ENCODE results near the gene SLX9. TPM values are rescaled to one million over a fixed set of nuclear protein-coding genes. Genes with fewer than 3 reads are reported as not detected.

The SLX9 gene
- total RNA-seq, 2 experiments from 2014 or later: 42.4 to 47.0 TPM

DNA sequence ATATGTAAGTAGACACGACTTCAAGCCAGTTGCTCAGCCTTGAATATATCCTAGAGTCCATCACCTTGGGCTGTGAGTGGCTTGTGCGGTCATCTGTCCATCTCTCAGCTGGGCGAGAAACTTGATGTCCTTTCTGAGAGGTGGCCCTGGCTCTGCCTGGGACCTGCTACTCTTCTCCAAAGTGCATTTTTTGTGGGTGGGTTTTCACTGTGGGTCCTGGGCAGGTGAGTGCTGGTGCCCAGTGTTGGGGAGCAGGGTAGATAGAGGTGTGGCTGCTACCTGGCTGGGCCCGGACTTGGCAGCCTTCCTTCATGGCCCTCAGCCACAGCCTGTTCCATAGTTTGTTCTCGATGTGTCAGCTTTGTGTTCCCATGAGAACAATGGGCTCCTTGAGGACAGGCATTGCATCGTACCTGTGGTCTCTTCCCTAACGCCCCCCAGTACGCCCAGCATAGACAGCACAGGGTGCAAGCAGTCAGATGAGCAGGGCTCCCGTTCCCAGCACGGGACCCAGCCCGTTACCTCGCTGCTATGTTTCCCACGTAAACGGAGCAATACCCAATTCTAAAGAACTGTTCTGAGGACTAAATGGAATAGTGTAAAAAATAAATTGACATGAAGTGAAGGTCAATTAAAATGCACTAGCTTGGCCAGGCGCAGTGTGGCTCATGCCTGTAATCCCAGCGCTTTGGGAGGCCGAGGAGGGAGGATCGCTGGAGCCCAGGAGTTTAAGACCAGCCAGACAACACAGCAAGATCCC, 877 bp upstream of the SLX9 start:
- Mint-ChIP-seq H3K27me3 (no peaks in the 10 kb centered on the region), H3K4me3 (peak overlapping the region; percentile 81), H3K36me3 (ENCODE audit: low read depth) (peaks cover 10% of the 10 kb centered on the region), H3K27ac (peak overlapping the region; percentile 73), H3K9me3 (no peaks in the 10 kb centered on the region), H3K4me1 (peaks cover 48% of the 10 kb centered on the region)
- CTCF ChIA-PET: interaction anchor here (1.1 to 11.8 kb wide), 3 partner anchors 11 to 190 kb away, joined by 3 to 150 read pairs (median 5); no protein-coding TSS in a partner anchor
- POLR2A ChIA-PET: interaction anchor here (1.0 to 1.7 kb wide), 10 partner anchors 7 to 146 kb away, joined by 3 to 11 read pairs (median 4); partner anchors contain the start of genes ITGB2 and PTTG1IP
- DNase-seq: no peak

GRCh38 chr21:44940116-44940631, 345 bp downstream of the SLX9 start:
- Mint-ChIP-seq H3K4me3 (peak overlapping the region; percentile 86), H3K27ac (peak overlapping the region; percentile 69), H3K9me3 (no peaks in the 10 kb centered on the region), H3K4me1 (peaks cover 56% of the 10 kb centered on the region), H3K36me3 (ENCODE audit: low read depth) (peaks cover 19% of the 10 kb centered on the region), H3K27me3 (no peaks in the 10 kb centered on the region)
- peak; percentile 31 for DNase-seq
- CTCF ChIA-PET: interaction anchor here (0.6 to 11.8 kb wide), 7 partner anchors 8 to 353 kb away, joined by 3 to 178 read pairs (median 5); no protein-coding TSS in a partner anchor
- POLR2A ChIA-PET: interaction anchor here (0.7 to 1.7 kb wide), 16 partner anchors 8 to 147 kb away, joined by 3 to 11 read pairs (median 4); partner anchors contain the start of genes ITGB2, PTTG1IP and UBE2G2

DNA sequence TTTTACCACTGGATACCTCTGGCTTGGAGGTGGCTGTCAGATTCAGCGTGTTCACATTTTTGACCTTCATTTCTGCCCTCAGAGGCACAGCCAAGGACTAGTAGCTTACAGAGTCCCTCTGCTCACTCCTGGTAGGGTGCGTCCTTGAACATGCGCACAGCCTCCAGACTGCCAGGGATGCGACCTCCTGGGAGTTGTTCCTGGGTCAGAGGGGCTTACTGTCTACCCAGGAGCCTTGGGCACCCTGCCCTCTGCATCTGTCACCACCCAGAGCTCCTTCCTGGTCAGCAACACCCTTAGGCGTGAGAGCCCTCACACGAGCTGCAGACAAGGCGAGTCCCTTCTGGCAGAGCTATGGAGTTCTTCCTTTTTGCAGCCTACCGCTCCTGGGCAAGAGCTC, 1.7 kb downstream of the SLX9 start:
- ChIA-PET CTCF (interaction anchor here (1.3 to 11.8 kb wide), 4 partner anchors 24 to 198 kb away, joined by 3 to 178 read pairs (median 77); no protein-coding TSS in a partner anchor), POLR2A (interaction anchor here (0.6 to 1.1 kb wide), 2 partner anchors 14 to 27 kb away, joined by 3 read pairs; no protein-coding TSS in a partner anchor)
- H3K9me3 Mint-ChIP-seq: no peaks in the 10 kb centered on the region
- peak overlapping the region; percentile 86 for H3K4me3 Mint-ChIP-seq
- DNase-seq: no peak
- H3K27me3 Mint-ChIP-seq: no peaks in the 10 kb centered on the region
- peaks cover 23% of the 10 kb centered on the region for H3K36me3 Mint-ChIP-seq (ENCODE audit: low read depth)
- H3K4me1 Mint-ChIP-seq: peaks cover 57% of the 10 kb centered on the region
- H3K27ac Mint-ChIP-seq: no peak overlapping the region

DNA sequence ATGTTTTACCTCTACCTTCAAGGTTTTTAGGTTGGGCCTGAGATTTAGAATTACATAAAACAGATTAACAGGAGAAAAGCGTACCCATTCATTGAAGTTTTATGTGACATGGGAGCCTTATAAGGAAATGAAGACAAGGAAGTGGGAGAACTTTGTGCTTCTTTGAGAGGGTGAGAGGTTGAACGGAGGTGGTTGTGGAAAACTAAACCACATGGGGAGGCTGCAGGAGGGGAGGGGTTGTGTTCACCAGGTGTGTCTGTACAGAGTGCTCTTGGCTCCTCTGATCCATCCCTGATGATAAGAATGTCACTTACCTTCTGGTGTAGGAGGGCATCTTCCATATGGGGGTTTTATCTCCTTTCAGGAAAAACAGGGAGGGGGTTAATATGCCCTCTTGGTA, 2.7 kb downstream of the SLX9 start:
- H3K27me3 Mint-ChIP-seq: no peaks in the 10 kb centered on the region
- no peak for DNase-seq
- peak overlapping the region; percentile 59 for H3K4me3 Mint-ChIP-seq
- H3K9me3 Mint-ChIP-seq: no peaks in the 10 kb centered on the region
- peaks cover 23% of the 10 kb centered on the region for H3K36me3 Mint-ChIP-seq (ENCODE audit: low read depth)
- POLR2A ChIA-PET: interaction anchor here (1.1 kb wide), 1 partner anchor 15 kb away, joined by 3 read pairs; no protein-coding TSS in a partner anchor
- H3K4me1 Mint-ChIP-seq: peaks cover 56% of the 10 kb centered on the region
- peak overlapping the region; percentile 42 for H3K27ac Mint-ChIP-seq
- CTCF ChIA-PET: interaction anchor here (11.6 to 11.8 kb wide), 2 partner anchors 186 to 197 kb away, joined by 150 to 178 read pairs; no protein-coding TSS in a partner anchor

DNA sequence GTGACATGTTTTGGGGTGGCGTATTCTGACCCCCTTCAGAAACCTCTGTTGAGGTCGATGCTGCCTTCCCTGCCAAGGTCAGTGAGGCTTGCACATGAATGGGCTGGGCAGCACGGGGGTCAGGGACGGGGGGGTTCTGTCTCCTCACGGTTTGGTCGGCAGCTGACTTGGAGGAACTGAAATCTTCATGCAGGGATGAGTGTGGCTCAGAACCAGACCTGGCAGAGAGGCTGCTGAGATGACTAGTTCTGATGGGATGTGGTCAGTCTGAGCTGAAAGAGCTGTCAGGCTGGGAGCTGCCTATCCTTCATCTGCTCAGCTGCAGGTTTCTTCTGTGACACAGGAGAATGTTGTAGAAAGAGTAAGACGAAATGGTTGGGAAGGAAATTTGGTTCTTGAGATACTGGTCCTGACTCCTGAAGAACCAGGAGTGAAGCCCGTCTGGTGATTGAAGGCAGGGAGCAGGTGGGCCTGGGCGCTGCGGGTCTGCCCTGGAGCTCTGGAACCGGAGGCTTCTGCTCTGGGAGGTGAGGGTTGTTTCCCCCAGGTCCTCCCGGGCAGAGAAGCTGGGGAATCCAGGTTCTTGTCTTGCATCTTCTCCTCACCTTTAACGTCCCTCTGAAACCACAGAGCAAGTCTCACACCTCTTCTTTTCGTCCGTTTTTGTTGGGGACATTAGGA, 3.3 kb downstream of the SLX9 start:
- CTCF ChIA-PET: interaction anchor here (11.6 to 11.8 kb wide), 2 partner anchors 185 to 196 kb away, joined by 150 to 178 read pairs; no protein-coding TSS in a partner anchor
- H3K27ac Mint-ChIP-seq: no peak overlapping the region
- H3K4me1 Mint-ChIP-seq: peaks cover 55% of the 10 kb centered on the region
- H3K9me3 Mint-ChIP-seq: no peaks in the 10 kb centered on the region
- DNase-seq: no peak
- POLR2A ChIA-PET: interaction anchor here (1.2 to 1.6 kb wide), 2 partner anchors 50 to 182 kb away, joined by 3 to 4 read pairs; no protein-coding TSS in a partner anchor
- no peaks in the 10 kb centered on the region for H3K27me3 Mint-ChIP-seq
- peaks cover 23% of the 10 kb centered on the region for H3K36me3 Mint-ChIP-seq (ENCODE audit: low read depth)
- no peak overlapping the region for H3K4me3 Mint-ChIP-seq

DNA sequence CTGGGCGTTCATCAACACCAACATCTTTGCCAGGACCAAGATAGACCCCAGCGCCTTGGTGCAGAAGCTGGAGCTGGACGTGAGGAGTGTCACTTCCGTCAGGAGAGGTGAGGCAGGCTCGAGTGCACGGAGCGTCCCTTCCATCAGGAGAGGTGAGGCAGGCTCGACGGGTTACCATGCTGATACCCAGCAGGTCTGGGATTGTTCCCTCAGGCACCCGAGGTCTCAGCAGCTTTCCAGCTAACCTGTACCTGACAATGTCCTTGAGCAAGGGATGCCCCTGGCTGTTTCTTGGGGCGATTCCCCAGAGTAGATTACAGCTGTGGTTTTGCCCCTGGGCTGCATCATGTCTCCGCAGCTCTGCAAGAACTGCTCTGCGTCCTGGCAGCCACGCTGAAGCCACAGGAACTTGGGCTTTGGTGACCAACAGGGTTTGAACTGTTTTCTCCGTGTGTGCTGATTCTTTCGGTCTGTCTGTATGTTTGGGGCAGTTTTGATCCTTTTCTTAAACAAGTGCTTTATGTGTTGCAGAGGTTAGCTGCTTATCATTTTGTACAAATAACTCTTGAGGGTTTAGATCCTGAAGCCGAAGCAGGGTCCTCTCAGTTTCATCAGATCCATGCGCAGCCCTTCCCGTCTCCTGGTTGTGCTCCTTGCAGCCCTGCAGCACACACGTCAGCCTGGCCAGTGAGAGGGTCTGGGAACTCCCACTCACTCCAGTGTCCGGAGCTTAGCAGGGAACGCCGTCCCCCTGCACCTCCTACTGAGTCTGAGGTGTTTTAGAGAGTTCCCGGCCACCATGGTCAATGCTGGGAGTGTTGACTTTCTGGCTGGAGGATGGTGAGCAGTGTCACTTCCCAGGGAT, 4.1 kb downstream of the SLX9 start:
- peaks cover 48% of the 10 kb centered on the region for H3K4me1 Mint-ChIP-seq
- peaks cover 23% of the 10 kb centered on the region for H3K36me3 Mint-ChIP-seq (ENCODE audit: low read depth)
- no peaks in the 10 kb centered on the region for H3K27me3 Mint-ChIP-seq
- no peak for DNase-seq
- ChIA-PET POLR2A (interaction anchor here (0.9 to 1.6 kb wide), 3 partner anchors 12 to 182 kb away, joined by 3 to 4 read pairs (median 3); no protein-coding TSS in a partner anchor), CTCF (interaction anchor here (11.6 to 11.8 kb wide), 2 partner anchors 185 to 195 kb away, joined by 150 to 178 read pairs; no protein-coding TSS in a partner anchor)
- H3K27ac Mint-ChIP-seq: no peak overlapping the region
- H3K4me3 Mint-ChIP-seq: no peak overlapping the region
- no peaks in the 10 kb centered on the region for H3K9me3 Mint-ChIP-seq

DNA sequence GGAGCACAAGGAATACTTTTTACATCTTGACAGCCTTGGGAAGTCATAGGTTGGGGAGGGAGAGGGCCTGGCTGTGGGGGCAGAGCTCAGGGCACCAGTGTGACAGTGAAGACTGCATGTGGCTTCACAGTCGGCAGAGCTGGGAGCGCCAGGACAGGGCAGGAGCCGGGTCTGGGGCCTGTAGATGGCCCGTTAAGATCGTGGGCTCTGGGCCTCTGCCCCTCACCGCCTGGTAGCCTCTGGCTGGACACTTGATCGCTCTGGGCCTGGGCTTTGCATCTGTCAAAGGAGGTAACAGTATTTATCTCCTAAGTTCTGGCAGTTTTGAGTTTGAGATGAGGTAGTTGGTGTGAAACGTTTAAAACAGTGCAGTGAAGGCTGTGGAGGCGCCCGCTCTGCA, 4.8 kb downstream of the SLX9 start:
- no peaks in the 10 kb centered on the region for H3K27me3 Mint-ChIP-seq
- H3K4me1 Mint-ChIP-seq: peaks cover 44% of the 10 kb centered on the region
- POLR2A ChIA-PET: interaction anchor here (0.9 to 1.6 kb wide), 2 partner anchors 12 to 181 kb away, joined by 3 to 4 read pairs; no protein-coding TSS in a partner anchor
- no peaks in the 10 kb centered on the region for H3K9me3 Mint-ChIP-seq
- no peak overlapping the region for H3K27ac Mint-ChIP-seq
- H3K4me3 Mint-ChIP-seq: no peak overlapping the region
- peaks cover 25% of the 10 kb centered on the region for H3K36me3 Mint-ChIP-seq (ENCODE audit: low read depth)
- CTCF ChIA-PET: interaction anchor here (11.6 to 11.8 kb wide), 2 partner anchors 184 to 195 kb away, joined by 150 to 178 read pairs; no protein-coding TSS in a partner anchor
- no peak for DNase-seq

DNA sequence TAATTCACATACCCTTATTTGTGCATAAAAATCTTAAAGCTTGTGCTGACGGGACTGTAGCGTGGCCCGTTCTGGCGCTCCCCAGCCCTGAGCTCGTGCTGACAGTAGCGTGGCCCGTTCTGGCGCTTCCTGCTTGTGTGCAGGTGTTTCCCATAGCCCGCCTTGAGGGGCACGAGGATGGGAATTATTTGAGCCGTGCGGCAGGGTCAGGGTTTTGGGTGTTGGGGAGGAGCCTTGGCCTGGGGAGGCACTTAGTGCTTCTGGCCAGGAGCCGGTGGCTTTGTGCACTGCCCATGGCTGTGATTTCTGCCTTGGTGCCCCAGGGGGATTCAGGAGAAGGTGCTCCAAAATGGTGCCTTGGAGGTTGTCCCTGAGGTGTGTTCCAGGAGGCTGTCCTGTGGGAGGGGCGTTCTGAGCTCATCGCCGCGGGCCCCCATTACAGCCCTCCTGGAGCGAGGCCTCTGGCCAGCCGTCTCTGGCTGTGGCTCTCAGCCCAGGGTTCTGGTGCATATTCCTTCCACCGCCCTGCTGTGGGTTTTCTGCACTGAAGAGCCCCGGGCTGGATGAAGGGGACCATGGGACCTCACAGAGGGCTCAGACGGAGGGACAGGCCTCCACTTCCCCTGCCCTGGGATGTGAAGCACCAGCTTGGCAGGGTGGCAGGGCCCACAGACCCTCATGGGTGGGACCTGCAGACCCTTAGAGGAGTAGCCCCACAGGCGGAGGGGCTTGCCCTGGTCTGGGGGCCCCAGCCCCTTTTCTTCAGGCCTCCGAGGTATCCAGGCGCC, 6.6 kb downstream of the SLX9 start:
- Mint-ChIP-seq H3K27ac (no peak overlapping the region), H3K9me3 (no peaks in the 10 kb centered on the region), H3K27me3 (no peaks in the 10 kb centered on the region), H3K36me3 (ENCODE audit: low read depth) (peaks cover 28% of the 10 kb centered on the region), H3K4me1 (peaks cover 34% of the 10 kb centered on the region), H3K4me3 (no peak overlapping the region)
- ChIA-PET POLR2A (no interaction called here), CTCF (interaction anchor here (11.6 to 11.8 kb wide), 2 partner anchors 182 to 193 kb away, joined by 150 to 178 read pairs; no protein-coding TSS in a partner anchor)
- DNase-seq: no peak

DNA sequence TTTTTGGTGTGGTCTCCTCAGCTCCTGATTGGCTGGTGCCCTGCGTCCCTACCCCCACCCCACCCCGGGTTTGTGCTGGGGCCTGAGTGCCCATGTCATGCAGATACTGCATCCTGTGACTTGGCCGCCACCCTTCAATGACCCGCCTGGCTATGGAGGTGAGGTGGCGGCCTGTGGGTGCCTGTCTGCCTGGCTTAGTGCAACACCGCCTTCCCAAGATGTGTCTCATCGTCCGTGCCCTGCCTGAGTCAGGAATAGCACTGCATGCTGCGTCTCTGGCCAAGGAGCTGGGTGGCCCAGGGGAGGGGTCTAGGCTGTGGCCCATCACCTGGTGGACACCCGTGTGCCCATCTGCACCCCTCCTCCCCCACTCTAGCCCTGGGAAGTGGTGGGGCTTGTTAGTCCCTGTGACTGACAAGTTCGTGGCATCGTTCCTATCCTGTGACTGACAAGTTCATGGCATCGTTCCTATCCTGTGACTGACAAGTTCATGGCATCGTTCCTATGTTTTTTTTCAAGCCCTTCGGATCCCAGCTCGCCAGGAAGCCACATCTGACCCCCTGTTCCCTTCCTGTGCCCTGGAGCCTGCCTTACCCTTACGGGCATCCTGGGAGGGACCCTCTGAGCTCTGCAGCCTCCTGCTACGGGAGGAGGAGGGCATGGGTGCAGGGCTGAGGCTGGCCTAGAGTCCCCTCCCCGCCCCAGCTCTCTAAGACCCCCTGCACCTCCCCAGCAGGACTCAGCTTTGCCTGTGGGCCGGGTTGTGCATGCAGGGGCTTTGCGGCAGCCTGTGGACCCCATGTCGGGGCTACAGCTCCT, 7.5 kb downstream of the SLX9 start:
- Mint-ChIP-seq H3K27me3 (no peaks in the 10 kb centered on the region), H3K36me3 (ENCODE audit: low read depth) (peaks cover 29% of the 10 kb centered on the region), H3K9me3 (no peaks in the 10 kb centered on the region), H3K4me3 (no peak overlapping the region), H3K27ac (no peak overlapping the region), H3K4me1 (peaks cover 25% of the 10 kb centered on the region)
- ChIA-PET CTCF (interaction anchor here (1.0 to 11.8 kb wide), 4 partner anchors 16 to 192 kb away, joined by 3 to 178 read pairs (median 77); no protein-coding TSS in a partner anchor), POLR2A (interaction anchor here (1.9 kb wide), 1 partner anchor 8 kb away, joined by 5 read pairs; the partner anchor contains the start of gene SLX9)
- DNase-seq: no peak

DNA sequence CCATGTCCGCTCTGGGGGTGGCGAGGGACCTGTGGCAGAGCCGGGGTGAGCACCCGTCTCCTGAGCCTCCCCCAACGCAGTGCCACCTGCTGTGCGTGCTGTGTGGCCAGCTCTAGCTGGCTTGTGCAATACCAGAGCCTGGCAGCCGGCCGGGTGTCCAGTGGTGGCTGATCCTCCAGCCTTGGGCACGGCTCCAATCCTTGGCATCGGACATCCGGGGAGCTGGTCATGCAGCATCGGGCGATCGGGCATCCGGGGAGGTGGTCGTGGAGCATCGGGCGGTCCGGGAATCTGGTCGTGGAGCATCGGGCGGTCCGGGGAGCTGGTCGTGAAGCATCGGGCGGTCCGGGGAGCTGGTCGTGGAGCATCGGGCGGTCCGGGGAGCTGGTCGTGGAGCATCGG, 8.1 kb downstream of the SLX9 start:
- no peak for DNase-seq
- Mint-ChIP-seq H3K9me3 (no peaks in the 10 kb centered on the region), H3K4me3 (no peak overlapping the region), H3K27ac (no peak overlapping the region), H3K27me3 (no peaks in the 10 kb centered on the region), H3K36me3 (ENCODE audit: low read depth) (peaks cover 29% of the 10 kb centered on the region), H3K4me1 (peaks cover 19% of the 10 kb centered on the region)
- ChIA-PET POLR2A (interaction anchor here (1.9 kb wide), 1 partner anchor 8 kb away, joined by 5 read pairs; the partner anchor contains the start of gene SLX9), CTCF (interaction anchor here (1.0 to 11.8 kb wide), 4 partner anchors 16 to 191 kb away, joined by 3 to 178 read pairs (median 77); no protein-coding TSS in a partner anchor)

Measured in activated CD4-positive, alpha-beta memory T cell treated with anti-CD3 and anti-CD28 coated beads, Interleukin-2, amount 10 ng/mL, durations not matched to agents 7 days and 5 days (primary cell).